ENCODE measurements around the gene LIMS1. TPM values are rescaled to one million over a fixed set of nuclear protein-coding genes. Genes with fewer than 3 reads are reported as not detected.

The LIMS1 gene
- total and polyA plus RNA-seq, 2 experiments from 2014 or later = 28.6 to 36.9 TPM

- TF ChIP-seq, protein P1, sequence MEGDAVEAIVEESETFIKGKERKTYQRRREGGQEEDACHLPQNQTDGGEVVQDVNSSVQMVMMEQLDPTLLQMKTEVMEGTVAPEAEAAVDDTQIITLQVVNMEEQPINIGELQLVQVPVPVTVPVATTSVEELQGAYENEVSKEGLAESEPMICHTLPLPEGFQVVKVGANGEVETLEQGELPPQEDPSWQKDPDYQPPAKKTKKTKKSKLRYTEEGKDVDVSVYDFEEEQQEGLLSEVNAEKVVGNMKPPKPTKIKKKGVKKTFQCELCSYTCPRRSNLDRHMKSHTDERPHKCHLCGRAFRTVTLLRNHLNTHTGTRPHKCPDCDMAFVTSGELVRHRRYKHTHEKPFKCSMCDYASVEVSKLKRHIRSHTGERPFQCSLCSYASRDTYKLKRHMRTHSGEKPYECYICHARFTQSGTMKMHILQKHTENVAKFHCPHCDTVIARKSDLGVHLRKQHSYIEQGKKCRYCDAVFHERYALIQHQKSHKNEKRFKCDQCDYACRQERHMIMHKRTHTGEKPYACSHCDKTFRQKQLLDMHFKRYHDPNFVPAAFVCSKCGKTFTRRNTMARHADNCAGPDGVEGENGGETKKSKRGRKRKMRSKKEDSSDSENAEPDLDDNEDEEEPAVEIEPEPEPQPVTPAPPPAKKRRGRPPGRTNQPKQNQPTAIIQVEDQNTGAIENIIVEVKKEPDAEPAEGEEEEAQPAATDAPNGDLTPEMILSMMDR (conservative IDR thresholded peaks at IDR 0.05; ENCODE audit: low read depth in 2 of 2) = no peak
Observed at GRCh38 chr2:108625828-108626195, 91.5 kb downstream of the LIMS1 start (continued).

- no peaks in the 10 kb centered on the region for H4K20me1 ChIP-seq (replicated peaks; ENCODE audit: insufficient read depth)
- H3K27me3 ChIP-seq (ENCODE audit: insufficient read depth) = no peaks in the 10 kb centered on the region
- H3K9me2 ChIP-seq (ENCODE audit: insufficient read depth) = no peaks in the 10 kb centered on the region
- H3K27ac Mint-ChIP-seq = no peak overlapping the region
- peaks cover 17% of the 10 kb centered on the region for H3K79me2 ChIP-seq (replicated peaks; ENCODE audit: insufficient read depth)
- peaks cover 23% of the 10 kb centered on the region for H3K4me1 ChIP-seq (ENCODE audit: insufficient read depth)
- H3K36me3 ChIP-seq (ENCODE audit: insufficient read depth) = no peaks in the 10 kb centered on the region
- no peaks in the 10 kb centered on the region for H3K9me3 Mint-ChIP-seq
- no peak for ATAC-seq
- no peak overlapping the region for H3K27ac ChIP-seq (ENCODE audit: low read depth)
- no peak overlapping the region for H3K4me2 ChIP-seq
- H3F3A ChIP-seq (replicated peaks; ENCODE audit: low read depth) = no peaks in the 10 kb centered on the region
- no peak for DNase-seq (ENCODE audit: low spot score)
- H3K4me3 Mint-ChIP-seq = no peak overlapping the region
- no peak overlapping the region for H2AFZ ChIP-seq
- no peaks in the 10 kb centered on the region for H3K36me3 Mint-ChIP-seq (ENCODE audit: low read depth)
- TF ChIP-seq ZNF114 (CRISPR knock-in tag; IDR thresholded peaks at IDR 0.05) (no peak), EZH2phosphoT487 (IDR thresholded peaks at IDR 0.05; ENCODE audit: unreplicated experiment) (no peak)
- no peaks in the 10 kb centered on the region for H3K27me3 Mint-ChIP-seq (ENCODE audit: insufficient read depth, low read depth, poor library complexity)
- H3K4me1 Mint-ChIP-seq = peaks cover 34% of the 10 kb centered on the region
- no peak overlapping the region for H3K4me3 ChIP-seq
Observed at GRCh38 chr2:108626995-108627394, 92.7 kb downstream of the LIMS1 start.

GRCh38 chr2:108627911-108628567, 93.8 kb downstream of the LIMS1 start:
- Mint-ChIP-seq H3K9me3 (no peaks in the 10 kb centered on the region), H3K4me3 (no peak overlapping the region), H3K4me1 (peaks cover 30% of the 10 kb centered on the region), H3K27ac (no peak overlapping the region), H3K27me3 (ENCODE audit: insufficient read depth, low read depth, poor library complexity) (no peaks in the 10 kb centered on the region), H3K36me3 (ENCODE audit: low read depth) (no peaks in the 10 kb centered on the region)
- Histone ChIP-seq H3K4me2 (no peak overlapping the region), H3K27ac (ENCODE audit: low read depth) (no peak overlapping the region), H3K9me2 (ENCODE audit: insufficient read depth) (no peaks in the 10 kb centered on the region), H3K36me3 (ENCODE audit: insufficient read depth) (no peaks in the 10 kb centered on the region), H3F3A (replicated peaks; ENCODE audit: low read depth) (no peaks in the 10 kb centered on the region), H4K20me1 (replicated peaks; ENCODE audit: insufficient read depth) (0 out of 2 replicates have a peak, but pooled peaks cover 2% of the 10 kb centered on the region), H3K4me3 (no peak overlapping the region), H3K27me3 (ENCODE audit: insufficient read depth) (no peaks in the 10 kb centered on the region), H3K79me2 (replicated peaks; ENCODE audit: insufficient read depth) (peaks cover 20% of the 10 kb centered on the region), H2AFZ (no peak overlapping the region), H3K4me1 (ENCODE audit: insufficient read depth) (peaks cover 12% of the 10 kb centered on the region)
- ATAC-seq (no peak), DNase-seq (ENCODE audit: low spot score) (no peak)
- TF ChIP-seq, protein P1 (conservative IDR thresholded peaks at IDR 0.05; ENCODE audit: low read depth in 2 of 2) = no peak
- TF ChIP-seq ZNF462 (CRISPR knock-in tag; IDR thresholded peaks at IDR 0.05) (no peak), POLR2AphosphoS5 (IDR thresholded peaks at IDR 0.05; ENCODE audit: low read depth) (no peak)
- TF ChIP-seq, protein P2, sequence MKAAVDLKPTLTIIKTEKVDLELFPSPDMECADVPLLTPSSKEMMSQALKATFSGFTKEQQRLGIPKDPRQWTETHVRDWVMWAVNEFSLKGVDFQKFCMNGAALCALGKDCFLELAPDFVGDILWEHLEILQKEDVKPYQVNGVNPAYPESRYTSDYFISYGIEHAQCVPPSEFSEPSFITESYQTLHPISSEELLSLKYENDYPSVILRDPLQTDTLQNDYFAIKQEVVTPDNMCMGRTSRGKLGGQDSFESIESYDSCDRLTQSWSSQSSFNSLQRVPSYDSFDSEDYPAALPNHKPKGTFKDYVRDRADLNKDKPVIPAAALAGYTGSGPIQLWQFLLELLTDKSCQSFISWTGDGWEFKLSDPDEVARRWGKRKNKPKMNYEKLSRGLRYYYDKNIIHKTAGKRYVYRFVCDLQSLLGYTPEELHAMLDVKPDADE (IDR thresholded peaks at IDR 0.05) = no peak

Data from GM23338 (cell line).